ENCODE measurements around the gene VPS37B.

The VPS37B gene

GRCh38 chr12:122827258-122827657 lies 68.7 kb downstream of the VPS37B start:
- no peak overlapping the region for H3K4me3 Mint-ChIP-seq
- DNase-seq: no peak
- no peaks in the 10 kb centered on the region for H3K36me3 Mint-ChIP-seq (ENCODE audit: low read depth)
- peaks cover 12% of the 10 kb centered on the region for H3K4me1 Mint-ChIP-seq
- no peak for TF ChIP-seq CTCF (IDR thresholded peaks at IDR 0.05)
- H3K9me3 Mint-ChIP-seq: no peaks in the 10 kb centered on the region
- peaks cover 40% of the 10 kb centered on the region for H3K27me3 Mint-ChIP-seq (ENCODE audit: low read depth, poor library complexity)
- no peak overlapping the region for H3K27ac Mint-ChIP-seq

GRCh38 chr12:122825773-122826724 lies 69.9 kb downstream of the VPS37B start:
- H3K4me1 Mint-ChIP-seq: peaks cover 12% of the 10 kb centered on the region

GRCh38 chr12:122823429-122823828 lies 72.5 kb downstream of the VPS37B start:
- Mint-ChIP-seq H3K4me3 (no peak overlapping the region), H3K27me3 (ENCODE audit: low read depth, poor library complexity) (peaks cover 17% of the 10 kb centered on the region), H3K9me3 (no peaks in the 10 kb centered on the region), H3K36me3 (ENCODE audit: low read depth) (no peaks in the 10 kb centered on the region), H3K4me1 (peaks cover 12% of the 10 kb centered on the region), H3K27ac (no peak overlapping the region)
- TF ChIP-seq CTCF (IDR thresholded peaks at IDR 0.05): no peak
- DNase-seq: no peak

More at GRCh38 chr12:122825773-122826724, 69.9 kb downstream of the VPS37B start:
- TF ChIP-seq CTCF (IDR thresholded peaks at IDR 0.05): no peak
- Mint-ChIP-seq H3K27ac (no peak overlapping the region), H3K9me3 (no peaks in the 10 kb centered on the region), H3K4me3 (peak overlapping the region; percentile 71), H3K27me3 (ENCODE audit: low read depth, poor library complexity) (peaks cover 34% of the 10 kb centered on the region), H3K36me3 (ENCODE audit: low read depth) (no peaks in the 10 kb centered on the region)
- DNase-seq: no peak

GRCh38 chr12:122820838-122821271 lies 75.1 kb downstream of the VPS37B start:
- peak overlapping the region; percentile 61 for H3K27ac Mint-ChIP-seq
- peaks cover 6% of the 10 kb centered on the region for H3K4me1 Mint-ChIP-seq
- TF ChIP-seq CTCF (IDR thresholded peaks at IDR 0.05): no peak
- no peak for DNase-seq
- H3K4me3 Mint-ChIP-seq: no peak overlapping the region
- peaks cover 2% of the 10 kb centered on the region for H3K27me3 Mint-ChIP-seq (ENCODE audit: low read depth, poor library complexity)
- no peaks in the 10 kb centered on the region for H3K9me3 Mint-ChIP-seq
- H3K36me3 Mint-ChIP-seq (ENCODE audit: low read depth): no peaks in the 10 kb centered on the region

GRCh38 chr12:122820138-122820537 lies 75.8 kb downstream of the VPS37B start:
- Mint-ChIP-seq H3K4me3 (no peak overlapping the region), H3K4me1 (peaks cover 6% of the 10 kb centered on the region), H3K9me3 (no peaks in the 10 kb centered on the region), H3K27me3 (ENCODE audit: low read depth, poor library complexity) (peaks cover under 1% of the 10 kb centered on the region), H3K36me3 (ENCODE audit: low read depth) (no peaks in the 10 kb centered on the region), H3K27ac (no peak overlapping the region)
- no peak for DNase-seq
- TF ChIP-seq CTCF (IDR thresholded peaks at IDR 0.05): no peak
